HG02588 (cell line): ENCODE results near the gene CFAP221.

Experiments
- ATAC-seq: cut with Tn5 transposase; IDR thresholded peaks from one replicate; pipeline ENCODE4 v1.9.1; 2021; ENCODE audit warnings: mild to moderate bottlenecking, moderate library complexity; ENCODE audit not compliant: unreplicated experiment

Gene CFAP221

DNA sequence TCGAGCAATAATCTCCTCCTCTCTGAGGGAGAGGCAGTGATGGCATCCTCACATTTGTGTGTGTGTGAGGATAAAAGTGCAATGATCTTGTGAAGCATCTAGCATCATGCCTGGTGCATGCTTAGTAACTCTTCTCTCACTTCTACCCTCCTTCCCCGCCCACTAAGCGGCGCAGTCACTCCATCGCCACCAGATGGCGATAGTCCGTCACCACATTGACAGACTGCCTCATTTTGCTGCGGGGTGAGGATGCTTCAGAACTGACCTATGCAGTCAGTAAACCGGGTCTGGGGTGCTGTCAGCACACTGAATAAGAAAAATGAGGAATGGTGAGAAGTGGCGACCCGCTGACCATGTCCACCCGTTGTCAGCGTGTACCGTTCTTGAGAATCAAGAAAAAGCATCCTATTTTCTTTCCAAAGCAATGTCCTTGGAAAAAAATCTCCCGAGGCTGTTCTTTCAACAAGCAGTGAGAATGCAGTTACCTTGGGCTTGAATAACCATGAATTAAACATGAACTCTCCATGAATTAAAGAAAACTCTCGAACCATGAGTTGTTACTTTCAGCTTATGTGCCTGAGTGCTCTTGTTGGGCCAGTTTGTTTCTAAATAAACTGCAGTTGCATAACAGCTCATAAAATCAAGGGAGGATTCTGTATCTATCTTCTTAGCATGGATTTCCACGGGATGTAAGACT, 97.5 kb downstream of the CFAP221 start:
- peak; percentile 95 for ATAC-seq

- no peak for ATAC-seq
These were observed 99.9 kb downstream of the CFAP221 start for GRCh38 chr2:119644186-119644585.

DNA sequence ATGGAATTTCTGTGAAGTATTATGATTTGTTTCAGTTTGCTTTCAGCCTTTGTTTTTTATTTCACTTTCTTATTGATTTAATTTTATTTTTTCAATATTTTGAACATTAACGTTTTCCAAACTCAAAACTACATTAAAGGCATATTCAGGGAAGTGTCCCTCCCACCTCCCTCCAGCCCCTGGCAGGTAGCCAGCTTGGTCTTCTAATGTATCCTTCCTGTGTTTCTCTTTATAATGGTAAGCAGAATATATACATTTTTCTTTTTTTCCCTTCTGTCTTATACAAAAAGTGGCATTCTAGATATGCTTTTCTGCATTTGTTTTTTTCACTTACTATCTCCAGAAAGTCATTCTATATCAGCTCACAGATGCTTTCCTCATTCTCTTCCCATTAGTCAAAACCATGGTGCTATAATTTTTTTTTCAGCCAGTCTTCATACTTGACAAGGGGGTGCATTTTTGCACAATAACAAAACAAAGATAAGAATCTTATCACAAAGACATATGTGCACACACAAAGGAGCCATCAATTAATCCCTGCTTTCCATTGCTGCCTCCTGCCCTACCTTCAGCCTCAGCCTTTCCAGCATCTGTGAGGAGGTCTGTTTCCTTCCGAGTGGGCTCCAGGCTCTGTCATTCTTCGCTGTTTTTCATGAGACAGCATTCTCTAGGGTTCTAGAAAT, 101.1 kb downstream of the CFAP221 start:
- ATAC-seq, result no peak

DNA sequence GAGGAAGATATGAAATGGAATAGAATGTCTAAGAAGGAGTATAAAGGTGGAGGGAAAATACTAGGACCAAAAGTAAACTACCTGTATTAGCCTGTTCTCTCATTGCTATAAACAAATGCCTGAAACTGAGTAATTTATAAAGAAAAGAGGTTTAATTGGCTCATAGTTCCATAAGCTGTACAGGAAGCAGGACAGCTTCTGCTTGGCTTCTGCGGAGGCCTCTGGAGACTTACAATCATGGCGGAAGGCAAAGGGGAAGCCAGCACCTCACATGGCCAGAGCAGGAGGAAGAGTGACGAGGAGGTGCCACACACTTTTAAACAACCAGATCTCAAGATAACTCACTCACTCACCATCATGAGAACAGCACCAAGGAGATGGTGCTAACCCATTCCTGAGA, 101.9 kb downstream of the CFAP221 start:
- no peak for ATAC-seq

- peak; percentile 92 for ATAC-seq
These were observed 103.4 kb downstream of the CFAP221 start for GRCh38 chr2:119647440-119648169.

GRCh38 chr2:119649364-119649917, 105.2 kb downstream of the CFAP221 start:
- no peak for ATAC-seq

DNA sequence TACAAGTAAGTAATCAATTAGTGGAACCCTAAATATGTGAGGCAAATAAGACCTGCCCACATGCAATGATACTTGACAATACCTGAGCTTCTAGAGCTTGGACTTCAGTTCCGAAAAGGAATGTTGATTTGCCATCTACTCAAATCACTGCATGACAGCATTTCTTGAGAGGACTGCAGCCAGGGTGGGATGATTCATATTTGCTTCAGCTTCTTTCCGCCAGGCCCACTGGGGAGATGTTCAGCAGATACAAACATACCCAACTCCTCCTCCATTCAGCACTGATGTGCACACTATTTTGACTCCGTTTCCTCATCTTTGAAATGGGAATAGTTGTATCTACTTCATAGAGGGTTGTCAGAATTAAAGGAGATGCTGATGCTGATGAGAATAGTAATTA, 106.0 kb downstream of the CFAP221 start:
- ATAC-seq, result no peak

DNA sequence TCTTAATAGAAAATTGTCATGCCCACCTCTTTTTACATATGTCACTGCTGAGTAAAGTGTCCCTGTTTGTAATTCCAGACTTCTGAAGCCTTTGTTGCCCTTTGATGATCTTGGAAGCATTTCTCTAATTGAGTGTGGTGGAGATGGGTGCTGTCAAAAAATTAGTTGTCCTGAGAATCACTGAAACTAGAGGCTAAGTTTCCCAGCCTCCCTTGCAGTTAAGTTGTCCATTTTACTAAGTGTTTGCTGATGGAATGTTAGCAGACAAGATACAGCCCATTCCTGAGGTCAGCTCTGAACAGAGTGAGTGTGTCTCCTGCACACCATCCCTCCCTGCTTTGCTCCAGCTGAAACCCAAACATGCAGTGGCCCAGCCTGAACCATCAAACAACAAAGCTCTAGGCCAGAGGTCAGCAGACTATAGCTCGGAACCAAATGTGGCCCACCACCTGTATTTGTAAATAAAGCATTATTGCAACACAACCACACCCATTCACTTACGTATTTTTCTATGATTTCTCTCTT, 106.7 kb downstream of the CFAP221 start:
- ATAC-seq, result no peak

- ATAC-seq, result no peak
These were observed 113.4 kb downstream of the CFAP221 start for GRCh38 chr2:119657466-119658145.

DNA sequence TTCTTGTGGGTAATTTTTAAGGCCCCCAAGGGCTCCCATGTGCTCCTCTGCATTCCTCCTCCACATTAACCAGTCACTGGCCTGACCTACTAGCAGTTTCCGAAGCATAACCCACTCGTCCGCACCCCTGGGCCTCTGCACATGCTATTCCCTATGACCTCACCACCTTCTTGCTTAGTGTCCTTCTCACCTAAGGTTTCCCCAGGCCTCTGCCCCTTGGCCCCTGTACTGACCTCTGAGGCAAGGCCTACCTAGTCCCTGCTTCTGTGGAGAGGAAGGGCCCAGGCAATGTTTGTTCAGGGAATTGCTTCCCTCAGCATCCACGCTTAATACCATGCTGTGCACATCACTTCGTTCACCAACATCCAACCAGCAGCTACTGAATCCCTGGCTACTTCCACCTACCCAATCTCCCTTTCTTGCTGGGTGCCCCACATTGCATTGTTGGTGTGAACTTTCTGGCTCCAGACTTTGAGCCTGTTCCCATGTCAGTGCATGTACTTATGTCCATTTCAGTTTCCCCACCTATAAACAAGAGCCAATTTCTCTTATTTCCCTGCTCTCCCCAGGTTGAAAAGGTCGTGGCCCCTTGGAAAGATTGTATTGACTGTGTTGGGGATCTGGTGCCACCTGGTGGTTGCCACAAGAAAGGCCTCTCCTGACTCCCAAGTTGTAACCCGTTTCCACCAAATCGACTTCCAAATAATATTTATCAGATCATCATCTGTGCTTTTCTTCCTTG, 115.5 kb downstream of the CFAP221 start:
- ATAC-seq, result peak; percentile 46

GRCh38 chr2:119660343-119660658, 116.1 kb downstream of the CFAP221 start:
- ATAC-seq, result no peak

GRCh38 chr2:119662297-119662696, 118.0 kb downstream of the CFAP221 start:
- no peak for ATAC-seq

DNA sequence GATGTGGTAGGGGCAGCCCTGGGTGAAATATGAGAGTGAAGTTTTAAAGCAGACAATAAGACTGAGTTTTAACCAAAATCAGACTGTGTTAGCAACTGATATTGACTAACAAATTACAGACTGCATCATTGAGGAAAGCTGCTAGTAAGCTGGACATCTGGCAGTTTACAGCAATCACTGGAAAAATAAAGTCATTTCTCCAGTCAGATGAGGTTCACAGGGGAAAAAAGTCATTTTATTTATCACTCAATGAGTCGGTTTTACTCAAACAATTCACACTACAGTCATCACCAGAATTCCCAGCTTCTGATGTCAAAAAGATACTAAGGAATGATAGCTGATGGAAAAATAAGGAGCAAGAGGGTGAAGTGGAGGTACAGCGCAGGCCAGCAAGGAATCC, 124.3 kb downstream of the CFAP221 start:
- ATAC-seq, result no peak

- ATAC-seq, result no peak
These were observed 126.8 kb downstream of the CFAP221 start for GRCh38 chr2:119671016-119671415.

- ATAC-seq, result no peak
These were observed 127.5 kb downstream of the CFAP221 start for GRCh38 chr2:119671752-119672151.

- ATAC-seq, result no peak
These were observed 128.1 kb downstream of the CFAP221 start for GRCh38 chr2:119672161-119672862.

DNA sequence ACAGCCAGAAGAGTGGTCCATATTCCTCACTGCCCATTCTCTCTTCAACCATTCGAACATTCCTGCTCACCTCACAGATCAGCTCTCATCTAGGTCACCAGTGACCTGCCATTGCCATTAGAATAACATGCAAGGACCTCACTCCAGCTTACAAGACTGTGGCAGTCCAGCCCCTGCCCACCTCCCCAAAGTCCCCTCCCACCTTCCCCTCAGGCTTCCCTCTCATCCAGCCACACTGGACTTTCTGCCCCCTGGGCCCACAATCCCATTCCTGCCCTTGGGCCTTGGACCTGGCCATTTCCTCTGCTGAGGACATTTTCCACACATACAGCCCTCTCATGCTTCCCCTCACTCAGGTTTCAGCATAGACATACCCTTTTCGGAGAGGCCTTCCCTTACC, 129.5 kb downstream of the CFAP221 start:
- no peak for ATAC-seq

- no peak for ATAC-seq
These were observed 130.7 kb downstream of the CFAP221 start for GRCh38 chr2:119674711-119675500.
